Stimulated activated naive CD8-positive, alpha-beta T cell treated with anti-CD3 and anti-CD28 coated beads, Interleukin-15, amount 100 ng/mL, for 72 hours (primary cell): ENCODE measurements around the gene ASS1.

Experiments used
- ATAC-seq: fragments of 150-1000 bp; cut with Tn5 transposase; 2 replicates; pipeline ENCODE4 v1.10.0; 2021; ENCODE audit warnings: mild to moderate bottlenecking, moderate library complexity
- DNase-seq, 2 donors: peaks; one replicate each; pipeline ENCODE4 v3.0.0; 2021 to 2022
- H3K27ac Mint-ChIP-seq, 2 donors: one replicate each; pipeline ENCODE4 v1.8.0; 2022; ENCODE audit warnings: mild to moderate bottlenecking in 2 of 2, mixed read lengths in 2 of 2, moderate library complexity in 2 of 2
- H3K27me3 Mint-ChIP-seq: one replicate; pipeline ENCODE4 v1.8.0; 2022; ENCODE audit warnings: mixed read lengths
- H3K4me1 Mint-ChIP-seq: one replicate; pipeline ENCODE4 v1.8.0; 2022; ENCODE audit warnings: mild to moderate bottlenecking, mixed read lengths
- H3K4me3 Mint-ChIP-seq, 2 donors: one replicate each; pipeline ENCODE4 v1.8.0; 2022; ENCODE audit warnings: mild to moderate bottlenecking in 2 of 2, mixed read lengths in 2 of 2, moderate library complexity in 1 of 2
- H3K9me3 Mint-ChIP-seq, 2 donors: one replicate each; pipeline ENCODE4 v1.8.0; 2022; ENCODE audit warnings: mixed read lengths in 2 of 2

The ASS1 gene

GRCh38 chr9:130410443-130410842, 34.3 kb upstream of the ASS1 start:
- ATAC-seq (no peak), DNase-seq (no peak)
- no peaks in the 10 kb centered on the region for H3K4me1 Mint-ChIP-seq
- peaks cover 16% of the 10 kb centered on the region for H3K27me3 Mint-ChIP-seq
- no peaks in the 10 kb centered on the region for H3K9me3 Mint-ChIP-seq
- no peak overlapping the region for H3K27ac Mint-ChIP-seq
- H3K4me3 Mint-ChIP-seq = no peak overlapping the region

GRCh38 chr9:130411566-130411915, 33.2 kb upstream of the ASS1 start:
- Mint-ChIP-seq H3K9me3 (no peaks in the 10 kb centered on the region), H3K27ac (no peak overlapping the region), H3K4me1 (no peaks in the 10 kb centered on the region), H3K4me3 (no peak overlapping the region), H3K27me3 (peaks cover 16% of the 10 kb centered on the region)
- no peak for DNase-seq
- ATAC-seq = no peak

- ATAC-seq (no peak), DNase-seq (no peak)
- no peak overlapping the region for H3K4me3 Mint-ChIP-seq
- peaks cover 37% of the 10 kb centered on the region for H3K27me3 Mint-ChIP-seq
- no peaks in the 10 kb centered on the region for H3K9me3 Mint-ChIP-seq
- no peaks in the 10 kb centered on the region for H3K4me1 Mint-ChIP-seq
- H3K27ac Mint-ChIP-seq = peak overlapping the region in 1 of 2 donors; percentile 25
Measured at GRCh38 chr9:130414081-130414731, 30.6 kb upstream of the ASS1 start.

- H3K4me3 Mint-ChIP-seq = no peak overlapping the region
- H3K27me3 Mint-ChIP-seq = peaks cover 44% of the 10 kb centered on the region
- no peaks in the 10 kb centered on the region for H3K4me1 Mint-ChIP-seq
- H3K27ac Mint-ChIP-seq = no peak overlapping the region
- H3K9me3 Mint-ChIP-seq = no peaks in the 10 kb centered on the region
- ATAC-seq (no peak), DNase-seq (no peak)
Measured at GRCh38 chr9:130414910-130415746, 29.6 kb upstream of the ASS1 start.

DNA sequence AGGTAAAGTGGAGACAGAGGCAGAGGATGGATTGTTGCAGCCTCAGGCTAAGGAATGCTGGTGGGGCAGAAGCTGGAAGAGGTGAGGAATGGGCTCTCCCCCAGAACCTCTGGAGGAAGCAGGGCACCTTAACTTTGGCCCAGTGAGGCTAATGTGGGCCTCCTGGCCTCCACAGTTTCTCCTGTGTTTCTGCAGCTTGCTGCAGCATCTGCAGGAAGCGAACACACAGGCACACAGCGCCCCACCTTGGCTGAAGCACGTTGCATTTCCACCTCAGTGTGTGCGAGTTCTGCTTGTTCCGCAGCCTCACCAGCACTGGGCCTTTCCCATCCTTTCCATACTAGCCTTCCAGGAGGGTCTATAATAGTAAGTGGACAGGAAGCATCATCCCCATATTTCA, 27.2 kb upstream of the ASS1 start:
- H3K4me3 Mint-ChIP-seq = no peak overlapping the region
- ATAC-seq (no peak), DNase-seq (no peak)
- peaks cover 57% of the 10 kb centered on the region for H3K27me3 Mint-ChIP-seq
- H3K27ac Mint-ChIP-seq = no peak overlapping the region
- no peaks in the 10 kb centered on the region for H3K4me1 Mint-ChIP-seq
- no peaks in the 10 kb centered on the region for H3K9me3 Mint-ChIP-seq

GRCh38 chr9:130418776-130419175, 26.0 kb upstream of the ASS1 start:
- H3K27me3 Mint-ChIP-seq = peaks cover 53% of the 10 kb centered on the region
- H3K4me1 Mint-ChIP-seq = no peaks in the 10 kb centered on the region
- H3K4me3 Mint-ChIP-seq = no peak overlapping the region
- DNase-seq (no peak), ATAC-seq (no peak)
- H3K9me3 Mint-ChIP-seq = no peaks in the 10 kb centered on the region
- H3K27ac Mint-ChIP-seq = no peak overlapping the region

- Mint-ChIP-seq H3K4me1 (no peaks in the 10 kb centered on the region), H3K27ac (no peak overlapping the region), H3K27me3 (peaks cover 47% of the 10 kb centered on the region), H3K9me3 (no peaks in the 10 kb centered on the region), H3K4me3 (no peak overlapping the region)
- DNase-seq = no peak
- ATAC-seq = no peak
Measured at GRCh38 chr9:130419521-130420035, 25.2 kb upstream of the ASS1 start.

GRCh38 chr9:130421154-130421801, 23.5 kb upstream of the ASS1 start:
- DNase-seq (no peak), ATAC-seq (no peak)
- no peaks in the 10 kb centered on the region for H3K9me3 Mint-ChIP-seq
- H3K27me3 Mint-ChIP-seq = peaks cover 54% of the 10 kb centered on the region
- no peak overlapping the region for H3K4me3 Mint-ChIP-seq
- H3K4me1 Mint-ChIP-seq = no peaks in the 10 kb centered on the region
- H3K27ac Mint-ChIP-seq = no peak overlapping the region

DNA sequence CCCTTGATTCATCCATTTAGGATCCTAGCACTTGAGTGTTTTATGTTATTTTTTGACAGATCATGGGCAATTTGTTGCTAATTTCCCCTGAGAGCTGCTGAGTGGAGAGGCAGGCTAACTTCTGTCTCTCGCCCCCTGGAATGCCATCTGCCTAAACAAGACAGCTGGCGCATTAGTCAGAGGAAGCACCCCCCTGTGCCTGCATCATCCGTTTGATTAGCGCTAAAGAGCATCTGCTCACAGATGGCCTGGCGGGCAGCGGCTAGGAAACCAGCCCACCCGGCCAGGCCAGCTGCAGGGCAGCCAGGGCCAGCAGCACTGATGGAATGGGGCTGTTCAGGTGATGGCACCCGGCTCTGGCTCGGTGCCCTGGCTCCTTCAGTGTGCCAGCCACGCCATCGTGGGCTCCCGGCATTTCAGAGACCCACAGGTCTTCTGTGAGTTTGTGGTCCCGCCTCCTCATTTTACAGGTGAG, 22.9 kb upstream of the ASS1 start:
- no peaks in the 10 kb centered on the region for H3K4me1 Mint-ChIP-seq

DNA sequence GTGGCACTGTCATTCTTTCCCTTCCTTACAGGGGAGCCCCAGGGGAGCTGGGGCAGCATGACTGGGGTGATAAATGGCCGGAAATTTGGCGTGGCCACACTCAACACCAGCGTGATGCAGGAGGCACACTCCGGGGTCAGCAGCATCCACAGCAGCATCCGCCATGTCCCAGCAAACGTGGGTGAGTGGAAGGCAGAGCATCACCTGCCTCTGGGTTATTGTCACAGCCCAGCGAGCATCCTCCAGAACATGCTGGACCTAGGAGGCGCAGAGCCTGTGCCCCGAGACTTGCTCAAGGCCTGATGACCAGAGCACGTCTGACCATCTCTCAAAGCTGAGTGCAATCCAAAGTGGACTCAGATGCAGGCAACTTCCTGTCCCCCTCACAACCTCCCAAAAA, 22.2 kb upstream of the ASS1 start:
- no peaks in the 10 kb centered on the region for H3K9me3 Mint-ChIP-seq
- ATAC-seq = no peak
- H3K4me1 Mint-ChIP-seq = no peaks in the 10 kb centered on the region

More for the DNA sequence above, 22.9 kb upstream of the ASS1 start:
- Mint-ChIP-seq H3K27me3 (peaks cover 57% of the 10 kb centered on the region), H3K4me3 (no peak overlapping the region), H3K9me3 (no peaks in the 10 kb centered on the region), H3K27ac (no peak overlapping the region)
- ATAC-seq (no peak), DNase-seq (no peak)

GRCh38 chr9:130423272-130423671, 21.5 kb upstream of the ASS1 start:
- DNase-seq (no peak), ATAC-seq (peak; percentile 9)
- Mint-ChIP-seq H3K27ac (no peak overlapping the region), H3K4me1 (no peaks in the 10 kb centered on the region), H3K4me3 (no peak overlapping the region), H3K27me3 (peaks cover 51% of the 10 kb centered on the region), H3K9me3 (no peaks in the 10 kb centered on the region)

More for the DNA sequence above, 22.2 kb upstream of the ASS1 start:
- Mint-ChIP-seq H3K27me3 (peaks cover 57% of the 10 kb centered on the region), H3K4me3 (no peak overlapping the region), H3K27ac (no peak overlapping the region)
- DNase-seq = no peak

DNA sequence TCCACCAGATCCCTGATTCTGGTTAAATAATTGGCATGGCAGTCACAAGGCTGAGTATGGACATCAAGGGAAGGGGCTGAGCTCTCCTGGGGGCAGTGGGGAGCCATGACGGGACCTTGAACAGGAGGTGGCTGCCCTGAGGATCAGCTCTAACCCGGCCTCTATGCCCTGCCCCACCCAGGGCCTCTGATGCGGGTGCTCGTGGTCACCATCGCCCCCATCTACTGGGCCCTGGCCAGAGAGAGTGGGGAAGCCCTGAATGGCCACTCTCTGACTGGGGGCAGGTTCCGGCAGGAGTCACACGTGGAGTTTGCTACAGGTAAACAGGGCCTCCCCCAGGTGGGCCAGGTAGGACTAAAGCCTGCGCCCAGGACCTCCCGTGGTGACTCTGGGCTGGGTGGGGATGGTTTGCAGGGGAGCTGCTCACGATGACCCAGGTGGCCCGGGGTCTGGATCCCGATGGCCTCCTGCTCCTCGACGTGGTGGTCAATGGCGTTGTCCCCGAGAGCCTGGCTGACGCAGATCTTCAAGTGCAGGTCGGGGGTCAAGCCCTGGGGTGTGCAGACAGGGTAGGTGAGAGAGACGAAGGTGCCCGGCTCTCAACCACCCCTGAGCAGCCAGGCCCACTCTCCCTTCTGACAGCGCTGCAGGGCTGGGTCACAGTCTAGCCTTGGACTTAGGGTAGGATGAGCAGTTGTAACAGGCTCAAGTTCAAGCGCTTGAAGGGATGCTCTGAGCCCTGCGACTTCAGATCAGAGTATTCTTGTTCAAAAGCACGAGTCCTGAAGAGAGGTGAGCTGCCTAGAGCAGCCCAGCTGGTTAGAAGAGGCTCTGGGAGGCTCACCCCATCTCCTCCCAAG, 19.9 kb upstream of the ASS1 start:
- ATAC-seq = no peak
- Mint-ChIP-seq H3K27me3 (peaks cover 39% of the 10 kb centered on the region), H3K4me3 (no peak overlapping the region), H3K4me1 (no peaks in the 10 kb centered on the region), H3K27ac (no peak overlapping the region), H3K9me3 (no peaks in the 10 kb centered on the region)
- no peak for DNase-seq

DNA sequence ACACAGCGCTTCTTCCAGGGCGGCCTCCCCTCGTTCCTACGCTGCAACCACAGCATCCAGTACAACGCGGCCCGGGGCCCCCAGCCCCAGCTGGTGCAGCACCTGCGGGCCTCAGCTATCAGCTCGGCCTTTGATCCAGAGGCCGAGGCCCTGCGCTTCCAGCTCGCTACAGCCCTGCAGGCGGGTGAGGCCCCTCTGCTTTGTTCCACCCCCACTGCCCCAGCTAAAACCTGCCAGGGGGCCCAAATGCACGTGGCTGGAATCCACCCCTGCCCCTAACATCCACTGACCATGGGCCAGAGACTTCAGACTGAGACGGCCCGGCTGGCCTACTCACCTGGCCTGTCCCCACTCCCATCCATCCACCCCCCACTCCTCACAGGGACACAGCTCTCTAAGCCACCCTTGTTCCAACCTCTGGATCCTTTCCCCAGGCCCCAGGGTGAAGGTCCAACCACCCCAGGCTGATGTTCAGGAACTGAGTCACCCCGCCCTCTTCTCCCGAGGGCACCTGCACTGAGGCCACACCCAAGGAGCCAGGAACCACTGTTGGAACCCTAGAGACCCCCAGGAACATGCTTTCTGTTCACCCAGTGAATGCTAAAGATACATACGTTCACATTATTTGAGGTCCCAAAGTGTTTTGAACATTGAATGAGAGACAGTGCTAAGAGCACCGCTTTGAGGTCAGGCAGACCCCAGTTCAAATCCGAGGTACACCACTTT, 18.9 kb upstream of the ASS1 start:
- ATAC-seq (no peak), DNase-seq (no peak)
- no peaks in the 10 kb centered on the region for H3K9me3 Mint-ChIP-seq
- H3K4me3 Mint-ChIP-seq = no peak overlapping the region
- no peaks in the 10 kb centered on the region for H3K4me1 Mint-ChIP-seq
- peaks cover 48% of the 10 kb centered on the region for H3K27me3 Mint-ChIP-seq
- H3K27ac Mint-ChIP-seq = no peak overlapping the region

DNA sequence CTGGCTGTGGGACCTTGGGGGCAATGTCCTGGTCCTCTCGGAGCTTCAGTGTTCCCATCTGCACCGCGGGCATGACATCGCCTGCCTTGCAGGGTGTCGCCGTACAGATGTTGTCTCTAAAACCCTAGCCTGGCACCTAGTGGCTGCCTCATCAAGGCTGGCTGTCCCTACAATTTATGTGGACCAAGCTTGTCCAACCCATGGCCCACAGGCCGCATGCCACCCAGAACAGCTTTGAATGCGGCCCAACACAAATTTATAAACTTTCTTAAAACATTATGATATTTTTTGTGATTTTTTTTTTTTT, 18.3 kb upstream of the ASS1 start:
- peaks cover 49% of the 10 kb centered on the region for H3K27me3 Mint-ChIP-seq
- no peaks in the 10 kb centered on the region for H3K9me3 Mint-ChIP-seq
- ATAC-seq (no peak), DNase-seq (no peak)
- H3K4me1 Mint-ChIP-seq = no peaks in the 10 kb centered on the region
- no peak overlapping the region for H3K27ac Mint-ChIP-seq
- H3K4me3 Mint-ChIP-seq = no peak overlapping the region

- Mint-ChIP-seq H3K27ac (no peak overlapping the region), H3K27me3 (peaks cover 49% of the 10 kb centered on the region), H3K4me1 (peaks cover under 1% of the 10 kb centered on the region), H3K4me3 (no peak overlapping the region), H3K9me3 (no peaks in the 10 kb centered on the region)
- DNase-seq = no peak
- no peak for ATAC-seq
Measured at GRCh38 chr9:130426883-130427282, 17.9 kb upstream of the ASS1 start.
